Activated T-cell treated with anti-CD3 and anti-CD28 coated beads, Interleukin-2, amount 50 U/mL, for 4 hours (primary cell): ENCODE measurements around the gene TMPRSS6. TPM values are rescaled to one million over a fixed set of nuclear protein-coding genes. Genes with fewer than 3 reads are reported as not detected.
"Not testable (repeated sequence)": the region's sequence is repeated elsewhere in the genome, so short reads cannot be mapped to it uniquely, and the experiment has no call there.

Source experiments
- ATAC-seq, 2 donors: fragments of 200-7000 bp; cut with Tn5 transposase; one replicate each; pipeline ENCODE4 v1.10.0; 2021
- DNase-seq: peaks from one replicate; pipeline ENCODE4 v3.0.0-alpha.2; 2020
- H3K27me3 Mint-ChIP-seq: one replicate; pipeline ENCODE4 v1.8.0; 2021; ENCODE audit warnings: low read depth, mixed read lengths
- H3K36me3 Mint-ChIP-seq: one replicate; pipeline ENCODE4 v1.8.0; 2022; ENCODE audit warnings: mixed read lengths; ENCODE audit not compliant: insufficient read depth
- H3K4me1 Mint-ChIP-seq: one replicate; pipeline ENCODE4 v1.8.0; 2021; ENCODE audit warnings: low read depth, mixed read lengths
- H3K4me3 Mint-ChIP-seq: one replicate; pipeline ENCODE4 v1.8.0; 2021; ENCODE audit warnings: mild to moderate bottlenecking, moderate library complexity, mixed read lengths
- H3K9me3 Mint-ChIP-seq: one replicate; pipeline ENCODE4 v1.8.0; 2021; ENCODE audit warnings: mixed read lengths
- total RNA-seq, 3 donors: library from RNA; stranded (reverse); gene quantifications; one replicate each; pipeline ENCODE4 v1.2.1, GENCODE V29; 2021

TMPRSS6 gene
- total RNA-seq, 3 donors from 2014 or later: 0.76 to 1.3 (median 0.89) TPM

GRCh38 chr22:37079158-37079557 lies 30.4 kb downstream of the TMPRSS6 start:
- no peaks in the 10 kb centered on the region for H3K36me3 Mint-ChIP-seq
- peaks cover 52% of the 10 kb centered on the region for H3K4me1 Mint-ChIP-seq
- no peak for DNase-seq
- no peaks in the 10 kb centered on the region for H3K9me3 Mint-ChIP-seq
- peaks cover 2% of the 10 kb centered on the region for H3K27me3 Mint-ChIP-seq
- peak overlapping the region; percentile 65 for H3K4me3 Mint-ChIP-seq
- no peak for ATAC-seq

- ATAC-seq: peak; percentile 47 to 68
- no peaks in the 10 kb centered on the region for H3K9me3 Mint-ChIP-seq
These were observed 31.6 kb downstream of the TMPRSS6 start for GRCh38 chr22:37077802-37078448.

GRCh38 chr22:37075822-37076433 lies 33.6 kb downstream of the TMPRSS6 start:
- Mint-ChIP-seq H3K27me3 (peaks cover 2% of the 10 kb centered on the region), H3K4me3 (no peak overlapping the region)

More at GRCh38 chr22:37077802-37078448, 31.6 kb downstream of the TMPRSS6 start:
- Mint-ChIP-seq H3K36me3 (no peaks in the 10 kb centered on the region), H3K27me3 (peaks cover 2% of the 10 kb centered on the region), H3K4me1 (peaks cover 52% of the 10 kb centered on the region), H3K4me3 (peak overlapping the region; percentile 16)
- DNase-seq: peak; percentile 89

GRCh38 chr22:37075046-37075445 lies 34.5 kb downstream of the TMPRSS6 start:
- ATAC-seq (no peak), DNase-seq (no peak)
- peaks cover 7% of the 10 kb centered on the region for H3K27me3 Mint-ChIP-seq
- H3K36me3 Mint-ChIP-seq: no peaks in the 10 kb centered on the region
- no peaks in the 10 kb centered on the region for H3K9me3 Mint-ChIP-seq
- peaks cover 25% of the 10 kb centered on the region for H3K4me1 Mint-ChIP-seq
- H3K4me3 Mint-ChIP-seq: no peak overlapping the region

More at GRCh38 chr22:37075822-37076433, 33.6 kb downstream of the TMPRSS6 start:
- no peak for DNase-seq
- peaks cover 33% of the 10 kb centered on the region for H3K4me1 Mint-ChIP-seq
- ATAC-seq: no peak
- H3K36me3 Mint-ChIP-seq: no peaks in the 10 kb centered on the region
- no peaks in the 10 kb centered on the region for H3K9me3 Mint-ChIP-seq

GRCh38 chr22:37074537-37074936 lies 35.0 kb downstream of the TMPRSS6 start:
- peaks cover 20% of the 10 kb centered on the region for H3K4me1 Mint-ChIP-seq
- ATAC-seq: no peak

GRCh38 chr22:37072673-37073072 lies 36.8 kb downstream of the TMPRSS6 start:
- Mint-ChIP-seq H3K27me3 (peaks cover 18% of the 10 kb centered on the region), H3K9me3 (no peaks in the 10 kb centered on the region), H3K4me3 (no peak overlapping the region), H3K4me1 (peaks cover 2% of the 10 kb centered on the region), H3K36me3 (no peaks in the 10 kb centered on the region)
- ATAC-seq: no peak
- no peak for DNase-seq

More at GRCh38 chr22:37074537-37074936, 35.0 kb downstream of the TMPRSS6 start:
- H3K4me3 Mint-ChIP-seq: no peak overlapping the region
- H3K27me3 Mint-ChIP-seq: peaks cover 12% of the 10 kb centered on the region
- H3K9me3 Mint-ChIP-seq: no peaks in the 10 kb centered on the region
- no peaks in the 10 kb centered on the region for H3K36me3 Mint-ChIP-seq
- no peak for DNase-seq

DNA sequence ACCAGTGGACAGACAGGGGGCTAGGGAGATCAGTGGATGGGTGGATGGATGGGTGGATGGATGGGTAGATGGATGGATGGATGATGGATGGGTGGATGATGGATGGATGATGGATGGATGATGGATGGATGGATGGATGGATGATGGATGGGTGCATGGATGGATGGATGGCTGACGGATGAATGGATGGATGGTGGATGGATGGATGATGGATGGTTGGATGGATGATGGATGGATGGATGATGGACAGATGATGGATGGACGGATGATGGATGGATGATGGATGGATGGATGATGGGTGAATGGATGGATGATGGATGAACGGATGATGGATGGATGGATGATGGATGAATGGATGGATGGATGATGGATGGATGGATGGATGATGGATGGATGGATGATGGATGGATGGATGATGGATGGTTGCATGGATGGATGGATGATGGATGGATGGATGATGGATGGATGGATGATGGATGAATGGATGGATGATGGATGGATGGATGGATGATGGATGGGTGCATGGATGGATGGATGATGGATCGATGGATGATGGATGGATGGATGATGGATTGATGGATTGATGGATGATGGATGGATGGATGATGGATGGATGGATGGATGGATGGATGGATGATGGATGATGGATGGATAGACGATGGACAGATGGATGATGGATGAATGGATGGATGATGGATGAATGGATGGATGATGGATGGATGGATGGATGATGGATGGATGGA lies 37.5 kb downstream of the TMPRSS6 start:
- not testable (repeated sequence) for ATAC-seq, H3K4me1 Mint-ChIP-seq, H3K4me3 Mint-ChIP-seq, DNase-seq, H3K9me3 Mint-ChIP-seq, H3K36me3 Mint-ChIP-seq
- peaks cover 18% of the 10 kb centered on the region for H3K27me3 Mint-ChIP-seq

- H3K4me1 Mint-ChIP-seq: no peaks in the 10 kb centered on the region
These were observed 38.8 kb downstream of the TMPRSS6 start for GRCh38 chr22:37070744-37071143.

GRCh38 chr22:37070334-37070733 lies 39.2 kb downstream of the TMPRSS6 start:
- ATAC-seq (no peak), DNase-seq (no peak)
- no peaks in the 10 kb centered on the region for H3K9me3 Mint-ChIP-seq
- no peak overlapping the region for H3K4me3 Mint-ChIP-seq
- H3K4me1 Mint-ChIP-seq: no peaks in the 10 kb centered on the region
- no peaks in the 10 kb centered on the region for H3K36me3 Mint-ChIP-seq
- peaks cover 18% of the 10 kb centered on the region for H3K27me3 Mint-ChIP-seq

More at GRCh38 chr22:37070744-37071143, 38.8 kb downstream of the TMPRSS6 start:
- peaks cover 18% of the 10 kb centered on the region for H3K27me3 Mint-ChIP-seq
- DNase-seq: no peak
- H3K4me3 Mint-ChIP-seq: no peak overlapping the region
- no peaks in the 10 kb centered on the region for H3K36me3 Mint-ChIP-seq
- no peaks in the 10 kb centered on the region for H3K9me3 Mint-ChIP-seq
- no peak for ATAC-seq

DNA sequence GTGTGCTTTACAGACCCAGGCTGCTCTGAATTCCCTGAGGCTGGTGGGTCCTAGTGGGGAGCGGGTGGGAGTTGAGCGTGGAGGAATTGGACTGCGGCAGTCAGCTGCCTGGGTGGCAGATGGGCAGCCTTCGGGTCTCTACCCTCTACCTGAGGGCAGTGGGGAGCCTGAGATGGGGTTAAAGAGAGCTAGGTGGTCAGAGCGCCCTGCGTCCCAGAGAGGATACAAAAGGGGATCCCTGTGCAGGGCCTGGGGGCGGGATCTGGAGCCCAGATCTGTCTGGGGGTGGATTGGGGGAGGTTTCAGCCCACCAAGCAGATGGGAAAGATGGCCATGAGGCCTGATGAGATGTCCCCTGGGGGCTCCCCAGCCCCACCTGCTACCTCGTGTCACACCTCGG lies 39.8 kb downstream of the TMPRSS6 start:
- ATAC-seq: no peak
- peaks cover 16% of the 10 kb centered on the region for H3K27me3 Mint-ChIP-seq
- H3K4me1 Mint-ChIP-seq: no peaks in the 10 kb centered on the region
- no peaks in the 10 kb centered on the region for H3K9me3 Mint-ChIP-seq
- no peak for DNase-seq
- H3K4me3 Mint-ChIP-seq: no peak overlapping the region
- H3K36me3 Mint-ChIP-seq: no peaks in the 10 kb centered on the region

GRCh38 chr22:37069319-37069718 lies 40.2 kb downstream of the TMPRSS6 start:
- no peaks in the 10 kb centered on the region for H3K4me1 Mint-ChIP-seq
- H3K9me3 Mint-ChIP-seq: no peaks in the 10 kb centered on the region
- no peak overlapping the region for H3K4me3 Mint-ChIP-seq
- peaks cover 4% of the 10 kb centered on the region for H3K36me3 Mint-ChIP-seq
- H3K27me3 Mint-ChIP-seq: peaks cover 16% of the 10 kb centered on the region
- ATAC-seq (peak; percentile 25 to 27), DNase-seq (no peak)

DNA sequence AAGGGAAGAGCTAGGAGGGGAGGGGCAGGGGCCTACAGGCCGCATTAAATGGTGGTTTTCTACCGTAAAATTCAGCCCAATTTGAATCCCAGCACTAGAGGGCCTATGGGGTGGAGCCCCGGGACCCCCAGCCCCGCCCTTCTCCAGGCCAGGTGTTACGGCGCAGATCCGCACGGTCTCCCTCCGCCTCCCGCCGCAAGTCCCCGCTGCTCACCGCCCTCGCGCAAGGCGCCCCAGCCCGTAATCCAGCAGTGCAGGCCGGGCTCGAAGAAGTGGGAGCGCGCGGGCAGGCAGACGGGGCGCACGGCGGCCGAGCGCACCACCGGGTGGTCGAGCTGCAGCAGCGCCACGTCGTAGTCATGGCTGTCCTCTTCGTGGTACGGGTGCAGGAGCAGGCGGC lies 40.7 kb downstream of the TMPRSS6 start:
- H3K4me3 Mint-ChIP-seq: no peak overlapping the region
- DNase-seq (no peak), ATAC-seq (peak; percentile 22 to 35)

DNA sequence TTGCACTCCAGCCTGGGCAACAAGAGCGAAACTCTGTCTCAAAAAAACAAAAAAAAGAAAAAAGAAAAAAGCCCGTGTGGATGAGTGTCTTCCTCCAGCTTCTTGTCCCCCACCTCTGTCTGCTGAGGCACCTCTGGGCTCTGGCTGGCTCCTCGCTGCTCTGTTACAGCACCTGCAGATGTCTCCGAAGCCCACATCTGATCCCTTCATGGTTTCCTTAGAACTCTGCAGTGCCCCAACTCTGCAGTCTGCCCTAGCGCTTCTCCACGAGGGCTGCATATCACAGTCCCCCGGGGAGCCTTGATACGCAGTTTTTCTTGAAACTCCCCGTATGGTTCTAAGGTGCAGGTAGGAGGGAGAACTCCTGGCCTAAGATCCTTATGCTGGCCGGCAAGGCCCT lies 42.1 kb downstream of the TMPRSS6 start:
- Mint-ChIP-seq H3K27me3 (peaks cover 16% of the 10 kb centered on the region), H3K36me3 (peaks cover 8% of the 10 kb centered on the region), H3K4me3 (no peak overlapping the region), H3K4me1 (peaks cover 3% of the 10 kb centered on the region), H3K9me3 (no peaks in the 10 kb centered on the region)
- DNase-seq (no peak), ATAC-seq (no peak)

More for the DNA sequence above, 40.7 kb downstream of the TMPRSS6 start:
- Mint-ChIP-seq H3K36me3 (peaks cover 8% of the 10 kb centered on the region), H3K4me1 (no peaks in the 10 kb centered on the region), H3K27me3 (peaks cover 16% of the 10 kb centered on the region), H3K9me3 (no peaks in the 10 kb centered on the region)

- Mint-ChIP-seq H3K9me3 (no peaks in the 10 kb centered on the region), H3K27me3 (peaks cover 16% of the 10 kb centered on the region), H3K4me1 (peaks cover 8% of the 10 kb centered on the region), H3K4me3 (no peak overlapping the region), H3K36me3 (peaks cover 8% of the 10 kb centered on the region)
- DNase-seq (no peak), ATAC-seq (no peak)
These were observed 43.6 kb downstream of the TMPRSS6 start for GRCh38 chr22:37065961-37066360.
